PFSK-1 (cell line): Measurements from ENCODE around the gene ACTR10.

Experiments used
- FOXP2 ChIP-seq: optimal IDR thresholded peaks from 2 replicates; pipeline ENCODE3; 2011; ENCODE audit warnings: borderline replicate concordance, control low read depth, inconsistent platforms; ENCODE audit not compliant: insufficient read depth; ENCODE audit errors: extremely low read length, extremely low read depth
- POLR2AphosphoS5 ChIP-seq: IDR thresholded peaks from 2 replicates; pipeline ENCODE4 v1.6.1; 2012; ENCODE audit warnings: low read depth, mild to moderate bottlenecking, control low read depth, low read length, moderate library complexity
- SIN3A ChIP-seq: IDR thresholded peaks from 2 replicates; pipeline ENCODE4 v1.6.1; 2012; ENCODE audit warnings: mild to moderate bottlenecking, low read length, moderate library complexity, borderline replicate concordance; ENCODE audit not compliant: insufficient read depth
- TAF1 ChIP-seq: IDR thresholded peaks from 2 replicates; pipeline ENCODE4 v1.6.1; 2012; ENCODE audit warnings: low read length, control low read depth, borderline replicate concordance; ENCODE audit not compliant: insufficient read depth
- TF ChIP-seq, protein P1 (sequence below), 2 experiments: IDR thresholded peaks; 2 replicates each; pipeline versions ENCODE4 v1.6.1 to v1.8.0; 2011 to 2012; ENCODE audit warnings: low read depth in 2 of 2, low read length in 2 of 2, control low read depth in 1 of 2, inconsistent platforms in 1 of 2, mild to moderate bottlenecking in 1 of 2, moderate library complexity in 1 of 2; ENCODE audit not compliant: insufficient read depth in 1 of 2

The ACTR10 gene

GRCh38 chr14:58275527-58276190 is 75.7 kb downstream of the ACTR10 start:
- no peak for TF ChIP-seq TAF1
- TF ChIP-seq, protein P1, sequence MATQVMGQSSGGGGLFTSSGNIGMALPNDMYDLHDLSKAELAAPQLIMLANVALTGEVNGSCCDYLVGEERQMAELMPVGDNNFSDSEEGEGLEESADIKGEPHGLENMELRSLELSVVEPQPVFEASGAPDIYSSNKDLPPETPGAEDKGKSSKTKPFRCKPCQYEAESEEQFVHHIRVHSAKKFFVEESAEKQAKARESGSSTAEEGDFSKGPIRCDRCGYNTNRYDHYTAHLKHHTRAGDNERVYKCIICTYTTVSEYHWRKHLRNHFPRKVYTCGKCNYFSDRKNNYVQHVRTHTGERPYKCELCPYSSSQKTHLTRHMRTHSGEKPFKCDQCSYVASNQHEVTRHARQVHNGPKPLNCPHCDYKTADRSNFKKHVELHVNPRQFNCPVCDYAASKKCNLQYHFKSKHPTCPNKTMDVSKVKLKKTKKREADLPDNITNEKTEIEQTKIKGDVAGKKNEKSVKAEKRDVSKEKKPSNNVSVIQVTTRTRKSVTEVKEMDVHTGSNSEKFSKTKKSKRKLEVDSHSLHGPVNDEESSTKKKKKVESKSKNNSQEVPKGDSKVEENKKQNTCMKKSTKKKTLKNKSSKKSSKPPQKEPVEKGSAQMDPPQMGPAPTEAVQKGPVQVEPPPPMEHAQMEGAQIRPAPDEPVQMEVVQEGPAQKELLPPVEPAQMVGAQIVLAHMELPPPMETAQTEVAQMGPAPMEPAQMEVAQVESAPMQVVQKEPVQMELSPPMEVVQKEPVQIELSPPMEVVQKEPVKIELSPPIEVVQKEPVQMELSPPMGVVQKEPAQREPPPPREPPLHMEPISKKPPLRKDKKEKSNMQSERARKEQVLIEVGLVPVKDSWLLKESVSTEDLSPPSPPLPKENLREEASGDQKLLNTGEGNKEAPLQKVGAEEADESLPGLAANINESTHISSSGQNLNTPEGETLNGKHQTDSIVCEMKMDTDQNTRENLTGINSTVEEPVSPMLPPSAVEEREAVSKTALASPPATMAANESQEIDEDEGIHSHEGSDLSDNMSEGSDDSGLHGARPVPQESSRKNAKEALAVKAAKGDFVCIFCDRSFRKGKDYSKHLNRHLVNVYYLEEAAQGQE (IDR thresholded peaks at IDR 0.05; ENCODE audit: insufficient read depth in 1 of 2, low read depth in 2 of 2, low read length in 2 of 2) = no peak
- no peak for TF ChIP-seq FOXP2
- TF ChIP-seq POLR2AphosphoS5 = no peak
- TF ChIP-seq SIN3A = no peak

GRCh38 chr14:58276208-58276607 is 76.3 kb downstream of the ACTR10 start:
- TF ChIP-seq SIN3A (no peak), FOXP2 (no peak), POLR2AphosphoS5 (no peak), TAF1 (no peak)
- TF ChIP-seq, protein P1 (IDR thresholded peaks at IDR 0.05; ENCODE audit: insufficient read depth in 1 of 2, low read depth in 2 of 2, low read length in 2 of 2) = no peak

DNA sequence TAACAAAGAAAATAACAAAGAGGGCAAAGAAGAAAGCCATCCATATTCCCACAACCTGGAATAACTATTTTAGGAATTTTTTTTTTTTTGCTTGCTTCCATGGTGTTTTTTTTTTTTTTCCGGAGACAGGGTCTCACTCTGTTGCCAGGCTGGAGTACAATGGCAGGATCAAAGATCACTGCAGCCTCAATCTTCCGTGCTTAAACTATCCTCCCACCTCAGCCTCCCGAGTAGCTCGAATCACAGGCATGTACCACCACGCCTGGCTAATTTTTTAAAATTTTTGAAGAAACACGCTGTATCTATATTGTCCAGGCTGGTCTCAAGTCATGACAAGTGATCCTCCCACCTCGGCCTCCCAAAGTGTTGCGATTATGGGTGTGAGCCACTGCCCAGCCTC is 78.2 kb downstream of the ACTR10 start:
- TF ChIP-seq, protein P1 (IDR thresholded peaks at IDR 0.05; ENCODE audit: insufficient read depth in 1 of 2, low read depth in 2 of 2, low read length in 2 of 2) = no peak
- TF ChIP-seq TAF1 (no peak), POLR2AphosphoS5 (no peak), SIN3A (no peak), FOXP2 (no peak)

DNA sequence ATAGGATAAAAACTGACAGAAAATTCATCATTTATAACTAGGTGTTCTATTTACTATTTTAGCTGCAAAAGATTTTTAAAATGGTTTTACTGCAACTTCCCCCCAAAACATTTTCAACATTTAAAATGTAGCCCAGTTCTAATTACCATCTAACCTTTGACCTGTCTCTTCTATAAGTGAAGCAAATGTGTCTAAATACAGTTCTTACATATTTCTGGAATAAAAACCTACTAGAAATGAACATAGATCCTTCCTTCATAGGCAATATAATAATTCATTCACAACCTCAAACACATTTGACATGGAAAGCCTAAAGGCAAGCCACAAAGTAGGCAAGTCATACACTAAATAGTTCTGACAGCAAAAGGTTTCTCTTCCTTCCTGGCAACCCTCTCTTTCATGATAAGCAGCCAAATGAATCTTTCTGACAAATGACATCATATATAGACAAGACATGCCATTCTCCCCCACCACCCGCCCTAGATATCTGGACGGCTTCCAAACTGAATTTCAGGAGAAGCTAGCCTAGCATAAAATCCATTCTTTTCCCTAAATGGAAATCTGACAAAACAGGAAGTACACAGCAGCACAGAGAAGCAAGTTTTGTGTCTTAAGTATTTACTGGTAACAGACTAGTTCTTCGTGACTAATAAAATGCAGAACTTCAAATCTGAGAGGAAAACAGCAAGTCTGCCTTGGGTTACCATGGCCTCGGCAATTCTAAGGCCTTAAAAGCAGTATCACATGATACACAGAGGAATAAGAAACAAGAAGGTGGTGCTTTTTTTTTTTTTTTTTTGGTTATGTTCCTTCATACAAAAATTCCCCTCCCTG is 81.2 kb downstream of the ACTR10 start:
- TF ChIP-seq TAF1 (no peak), POLR2AphosphoS5 (no peak), SIN3A (no peak), FOXP2 (no peak)
- TF ChIP-seq, protein P1 (IDR thresholded peaks at IDR 0.05; ENCODE audit: insufficient read depth in 1 of 2, low read depth in 2 of 2, low read length in 2 of 2) = no peak

GRCh38 chr14:58281969-58282368 is 82.0 kb downstream of the ACTR10 start:
- no peak for TF ChIP-seq FOXP2
- no peak for TF ChIP-seq POLR2AphosphoS5
- TF ChIP-seq TAF1 = no peak
- no peak for TF ChIP-seq SIN3A
- TF ChIP-seq, protein P1 (IDR thresholded peaks at IDR 0.05; ENCODE audit: insufficient read depth in 1 of 2, low read depth in 2 of 2, low read length in 2 of 2) = no peak
